IMR-90 (cell line): ENCODE data around the gene PTPRN2. TPM values are rescaled to one million over a fixed set of nuclear protein-coding genes. Genes with fewer than 3 reads are reported as not detected.

Source experiments
- ATAC-seq: fragments of 200-7000 bp; cut with Tn5 transposase; 2 replicates; pipeline ENCODE4 v1.9.1; 2020; ENCODE audit warnings: low read depth, mild to moderate bottlenecking, moderate library complexity
- BruUV-seq: library from RNA; stranded (reverse); fragments of 400-500 nt; replicated peaks from 2 replicates; lab custom pipeline; 2021; lab: Mats Ljungman, UMichigan
- CTCF ChIA-PET: fragments of 300-600 bp; formaldehyde crosslinking; extraction: SDS; loops from one replicate; lab custom pipeline; 2021; ENCODE audit warnings: antibody characterized with exemption; lab: Yijun Ruan, JAX
- POLR2A ChIA-PET: fragments of 300-600 bp; sonication (Branson Sonifier 250); formaldehyde crosslinking; loops from one replicate; lab custom pipeline; 2022; ENCODE audit warnings: antibody characterized with exemption; ENCODE audit not compliant: unreplicated experiment; lab: Charles Lee
- DNase-seq: peaks from one replicate; pipeline ENCODE4 v3.0.0; 2013
- H2AFZ ChIP-seq: replicated peaks from 2 replicates; pipeline ENCODE3; 2013; ENCODE audit warnings: low read length, mild to moderate bottlenecking; ENCODE audit not compliant: poor library complexity
- H2AK5ac ChIP-seq: 2 replicates; pipeline ENCODE4 v1.6.1; 2013; ENCODE audit warnings: low read depth, low read length, inconsistent platforms
- H2AK9ac ChIP-seq: replicated peaks from 2 replicates; pipeline ENCODE3; 2013; ENCODE audit warnings: mild to moderate bottlenecking, low read depth, low read length, moderate library complexity; ENCODE audit not compliant: poor library complexity
- H2BK120ac ChIP-seq: 2 replicates; pipeline ENCODE4 v1.6.1; 2013; ENCODE audit warnings: low read depth, low read length, inconsistent platforms
- H2BK15ac ChIP-seq: 3 replicates; pipeline ENCODE4 v1.6.1; 2013; ENCODE audit warnings: low read depth, low read length, inconsistent platforms
- H2BK20ac ChIP-seq: 2 replicates; pipeline ENCODE4 v1.6.1; 2013; ENCODE audit warnings: low read depth, mild to moderate bottlenecking, inconsistent platforms, low read length, moderate library complexity
- H2BK5ac ChIP-seq: 2 replicates; pipeline ENCODE4 v1.6.1; 2013; ENCODE audit warnings: mild to moderate bottlenecking, low read depth, low read length, inconsistent platforms; ENCODE audit not compliant: poor library complexity, severe bottlenecking
- H3K14ac ChIP-seq: replicated peaks from 2 replicates; pipeline ENCODE4 v1.6.1; 2013; ENCODE audit warnings: low read depth, low read length, inconsistent platforms
- H3K18ac ChIP-seq: 2 replicates; pipeline ENCODE4 v1.6.1; 2013; ENCODE audit warnings: low read depth, low read length, control low read depth
- H3K23ac ChIP-seq: 2 replicates; pipeline ENCODE4 v1.6.1; 2013; ENCODE audit warnings: low read depth, low read length, inconsistent platforms
- H3K27ac ChIP-seq: 2 replicates; pipeline ENCODE4 v1.5.1; 2013; ENCODE audit warnings: mild to moderate bottlenecking, control low read depth, low read length; ENCODE audit not compliant: insufficient read depth
- H3K27me3 ChIP-seq: 2 replicates; pipeline ENCODE4 v1.6.1; 2013; ENCODE audit warnings: low read length; ENCODE audit not compliant: control insufficient read depth, insufficient read depth
- H3K36me3 ChIP-seq: 2 replicates; pipeline ENCODE4 v1.6.1; 2013; ENCODE audit warnings: low read length, mixed read lengths; ENCODE audit not compliant: control insufficient read depth, insufficient read depth
- H3K4ac ChIP-seq: 2 replicates; pipeline ENCODE4 v1.6.1; 2013; ENCODE audit warnings: low read depth, low read length, inconsistent platforms
- H3K4me1 ChIP-seq: 2 replicates; pipeline ENCODE4 v1.6.1; 2013; ENCODE audit warnings: low read length, mixed read lengths; ENCODE audit not compliant: control insufficient read depth, insufficient read depth
- H3K4me2 ChIP-seq: 2 replicates; pipeline ENCODE4 v1.6.1; 2013; ENCODE audit warnings: low read depth, mild to moderate bottlenecking, control low read depth, low read length, moderate library complexity
- H3K4me3 ChIP-seq: 2 replicates; pipeline ENCODE4 v1.5.1; 2013; ENCODE audit warnings: low read depth, mild to moderate bottlenecking, control low read depth, low read length, moderate library complexity; ENCODE audit not compliant: insufficient read depth
- H3K56ac ChIP-seq: 2 replicates; pipeline ENCODE4 v1.6.1; 2013; ENCODE audit warnings: low read length, inconsistent platforms; ENCODE audit not compliant: insufficient read depth; ENCODE audit errors: extremely low read depth
- H3K79me1 ChIP-seq, 2 experiments: 2 replicates each; pipeline ENCODE4 v1.6.1; 2013; ENCODE audit warnings: low read length in 2 of 2, inconsistent platforms in 1 of 2, low read depth in 1 of 2
- H3K9ac ChIP-seq: 2 replicates; pipeline ENCODE4 v1.6.1; 2013; ENCODE audit warnings: low read depth, low read length, control low read depth
- H3K9me1 ChIP-seq: 2 replicates; pipeline ENCODE4 v1.6.1; 2013; ENCODE audit warnings: low read length, inconsistent platforms; ENCODE audit not compliant: insufficient read depth
- H3K9me3 ChIP-seq: 2 replicates; pipeline ENCODE4 v1.6.1; 2013; ENCODE audit warnings: low read length; ENCODE audit not compliant: control insufficient read depth, insufficient read depth
- H4K20me1 ChIP-seq: 2 replicates; pipeline ENCODE4 v1.6.1; 2013; ENCODE audit warnings: low read length, inconsistent platforms; ENCODE audit not compliant: insufficient read depth
- H4K5ac ChIP-seq: 2 replicates; pipeline ENCODE4 v1.6.1; 2013; ENCODE audit warnings: mild to moderate bottlenecking, low read depth, low read length, control low read depth
- H4K8ac ChIP-seq, 2 experiments: 2 replicates each; pipeline ENCODE4 v1.6.1; 2013; ENCODE audit warnings: low read depth in 2 of 2, low read length in 2 of 2, control low read depth in 1 of 2, inconsistent platforms in 1 of 2
- H4K91ac ChIP-seq: 2 replicates; pipeline ENCODE4 v1.6.1; 2013; ENCODE audit warnings: low read depth, low read length, inconsistent platforms; ENCODE audit not compliant: insufficient read depth
- BHLHE40 ChIP-seq: fragments of 150-350 bp; IDR thresholded peaks from 2 replicates; pipeline ENCODE4 v1.6.1; 2016; ENCODE audit warnings: mild to moderate bottlenecking, low read depth, low read length
- CEBPB ChIP-seq: IDR thresholded peaks from 2 replicates; pipeline ENCODE4 v1.6.1; 2012; ENCODE audit warnings: low read depth, low read length, improper control_type of control experiment
- CHD1 ChIP-seq: IDR thresholded peaks from 2 replicates; pipeline ENCODE4 v1.6.1; 2012; ENCODE audit warnings: low read depth, low read length, improper control_type of control experiment
- FOS ChIP-seq: fragments of 150-350 bp; IDR thresholded peaks from 2 replicates; pipeline ENCODE4 v1.6.1; 2016; ENCODE audit warnings: low read depth, low read length
- MAFK ChIP-seq: IDR thresholded peaks from 2 replicates; pipeline ENCODE4 v1.6.1; 2012; ENCODE audit warnings: low read depth, low read length, improper control_type of control experiment
- MAZ ChIP-seq: IDR thresholded peaks from 2 replicates; pipeline ENCODE4 v1.6.1; 2012; ENCODE audit warnings: low read depth, mild to moderate bottlenecking, low read length, improper control_type of control experiment, moderate library complexity, borderline replicate concordance
- MXI1 ChIP-seq: IDR thresholded peaks from 2 replicates; pipeline ENCODE4 v1.6.1; 2012; ENCODE audit warnings: low read depth, mild to moderate bottlenecking, low read length, moderate library complexity, borderline replicate concordance
- NFE2L2 ChIP-seq: fragments of 150-350 bp; IDR thresholded peaks from 2 replicates; pipeline ENCODE4 v1.6.1; 2016; ENCODE audit warnings: low read depth, mild to moderate bottlenecking, low read length
- RFX5 ChIP-seq: IDR thresholded peaks from 2 replicates; pipeline ENCODE4 v1.8.0; 2012; ENCODE audit warnings: low read depth, mild to moderate bottlenecking, low read length, moderate library complexity
- WGBS, 2 experiments: methylation state at CpG; one replicate each; pipeline versions ENCODE4 v1.1.5 to v1.1.7; 2013; ENCODE audit warnings: missing lambda C conversion rate in 2 of 2; ENCODE audit not compliant: insufficient read length in 1 of 2; ENCODE audit errors: extremely low coverage in 2 of 2; 5-methylcytosine and 5-hydroxymethylcytosine counted together
- dilution Hi-C: fragments of 300-500 bp; cut with HindIII; formaldehyde crosslinking; loops from one replicate; pipeline ENCODE4 v1.14.3; 2018; ENCODE audit warnings: low sequenced_read_pairs; ENCODE audit not compliant: unreplicated experiment
- in situ Hi-C: fragments of 300-500 bp; cut with MboI; formaldehyde crosslinking; loops from 3 replicates; pipeline ENCODE4 v1.14.3; 2019; ENCODE audit warnings: low sequenced_read_pairs, inconsistent platforms, mixed read lengths
- intact Hi-C: fragments of 100-400 bp; cut with micrococcal nuclease; formaldehyde crosslinking; loops from 2 replicates; pipeline ENCODE4 v1.10.0; 2022
- polyA plus RNA-seq, 3 experiments: library from polyadenylated mRNA; depleted of rRNA; stranded (reverse); fragments of >200 nt; gene quantifications; 2 replicates each; pipeline ENCODE4 v1.2.3, GENCODE V29; 2012; ENCODE audit warnings: low replicate concordance in 1 of 3
- total RNA-seq: library from RNA; depleted of rRNA; stranded (reverse); fragments of >200 nt; gene quantifications from 2 replicates; pipeline ENCODE4 v1.2.3, GENCODE V29; 2012

PTPRN2 gene
- total and polyA plus RNA-seq, 2 of the 4 experiments (the other 2 are of a cell fraction) = 0.03 TPM; not detected in 1

- H4K8ac ChIP-seq = no peak overlapping the region
- dilution Hi-C loops (no loop called here), intact Hi-C loops (no loop called here), in situ Hi-C loops (no loop called here)
- H3K18ac ChIP-seq = no peak overlapping the region
- H2BK5ac ChIP-seq = no peak overlapping the region
- H3K4me1 ChIP-seq = no peaks in the 10 kb centered on the region
- DNase-seq = no peak
- no peak overlapping the region for H4K5ac ChIP-seq
- no peak overlapping the region for H3K4ac ChIP-seq
- no peak overlapping the region for H2AK9ac ChIP-seq
- no peak overlapping the region for H3K4me2 ChIP-seq
- no peak overlapping the region for H2AFZ ChIP-seq
- H3K79me1 ChIP-seq = no peaks in the 10 kb centered on the region
- no peak overlapping the region for H3K23ac ChIP-seq
- H2BK20ac ChIP-seq = no peak overlapping the region
- ATAC-seq = no peak
- BruUV-seq = no TSS peak
- TF ChIP-seq BHLHE40 = no peak
- no peak for TF ChIP-seq NFE2L2
- TF ChIP-seq RFX5 = no peak
- TF ChIP-seq MAFK = no peak
- TF ChIP-seq MAZ = no peak
- TF ChIP-seq CHD1 = no peak
- TF ChIP-seq MXI1 = no peak
- TF ChIP-seq FOS = no peak
- no peak for TF ChIP-seq CEBPB
- H3K56ac ChIP-seq = no peak overlapping the region
- POLR2A ChIA-PET = no interaction called here
- peaks cover 52% of the 10 kb centered on the region for H3K9me3 ChIP-seq
- no peak overlapping the region for H4K91ac ChIP-seq
- no peaks in the 10 kb centered on the region for H3K9me1 ChIP-seq
- no peak overlapping the region for H3K9ac ChIP-seq
- H3K36me3 ChIP-seq = no peaks in the 10 kb centered on the region
- H3K27ac ChIP-seq = no peak overlapping the region
- H4K20me1 ChIP-seq = no peaks in the 10 kb centered on the region
- no peak overlapping the region for H2AK5ac ChIP-seq
- CTCF ChIA-PET = no interaction called here
- no peaks in the 10 kb centered on the region for H3K27me3 ChIP-seq
- no peak overlapping the region for H3K14ac ChIP-seq
- WGBS, 2 experiments = 73% methylated on average over 19 of the region's 27 CpGs; no CpG with 5 or more reads in 1 of the 2 experiments
- no peak overlapping the region for H2BK15ac ChIP-seq
- no peak overlapping the region for H2BK120ac ChIP-seq
- H3K4me3 ChIP-seq = no peak overlapping the region
These were observed 567.6 kb downstream of the PTPRN2 start for GRCh38 chr7:158019726-158020705.
